ENCODE data around the gene VAV1.

GRCh38 chr19:6743714-6744380 is 28.7 kb upstream of the VAV1 start:
- TF ChIP-seq CTCF (IDR thresholded peaks at IDR 0.05; ENCODE audit: control extremely low read depth in 1 of 3, insufficient read depth in 1 of 3, low read depth in 1 of 3, low read length in 3 of 3) = no peak
- no peak for TF ChIP-seq TEAD4 (IDR thresholded peaks at IDR 0.05; ENCODE audit: low read depth, low read length)
- no peak for TF ChIP-seq EZH2 (IDR thresholded peaks at IDR 0.05; ENCODE audit: low read depth, low read length, severe bottlenecking)
- TF ChIP-seq FOSL1 (IDR thresholded peaks at IDR 0.05; ENCODE audit: insufficient read depth, low read depth, low read length) = no peak
- TF ChIP-seq CEBPB (IDR thresholded peaks at IDR 0.05; ENCODE audit: low read depth, low read length) = no peak
- no peak for TF ChIP-seq SIN3A (conservative IDR thresholded peaks at IDR 0.05 in 1 of 2, IDR thresholded peaks at IDR 0.05 in 1 of 2; ENCODE audit: low read depth in 1 of 2, low read length in 2 of 2)
- TF ChIP-seq ATF3 (IDR thresholded peaks at IDR 0.05; ENCODE audit: insufficient read depth, low read depth, low read length) = no peak
- no peak for TF ChIP-seq TBP (IDR thresholded peaks at IDR 0.05; ENCODE audit: low read depth, low read length)
- TF ChIP-seq RNF2 (IDR thresholded peaks at IDR 0.05; ENCODE audit: borderline replicate concordance, low read depth, low read length, missing control alignments, poor library complexity, severe bottlenecking) = no peak
- TF ChIP-seq JUN (IDR thresholded peaks at IDR 0.05; ENCODE audit: low read depth, low read length) = no peak
- no peak for TF ChIP-seq PHF8 (conservative IDR thresholded peaks at IDR 0.05; ENCODE audit: low read depth, low read length)
- TF ChIP-seq RFX5 (IDR thresholded peaks at IDR 0.05; ENCODE audit: borderline replicate concordance, low read depth, low read length) = no peak
- no peak; a peak in 1 of 3 replicates for TF ChIP-seq POLR2A (IDR thresholded peaks at IDR 0.05; ENCODE audit: control extremely low read depth in 1 of 2, low read depth in 2 of 2, low read length in 2 of 2)

All from H1 (cell line).